Measurements from ENCODE around the gene KCNJ9. TPM values are rescaled to one million over a fixed set of nuclear protein-coding genes. Genes with fewer than 3 reads are reported as not detected.

Gene KCNJ9
- total and polyA plus RNA-seq, 2 donors (not counting 3 experiments of a cell fraction or from before 2014, with no cell fraction given) = not detected

DNA sequence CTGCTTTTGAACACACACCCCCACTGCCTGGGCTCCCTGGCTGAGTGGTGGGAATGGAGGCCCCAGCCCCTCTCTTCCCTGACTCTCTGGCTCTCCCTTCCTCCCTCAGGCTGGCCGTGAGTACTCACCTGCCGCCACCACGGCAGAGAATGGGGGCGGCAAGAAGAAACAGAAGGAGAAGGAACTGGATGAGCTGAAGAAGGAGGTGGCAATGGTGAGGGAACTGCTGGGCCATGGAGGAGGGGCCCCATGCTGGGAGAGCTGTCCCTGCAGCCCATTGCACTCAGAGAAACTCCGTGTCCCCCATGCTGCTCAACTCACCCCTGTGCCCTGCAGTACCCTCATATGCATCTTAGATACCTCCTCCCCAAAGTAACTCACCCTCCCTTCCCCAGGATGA lies 39.5 kb downstream of the KCNJ9 start:
- Histone ChIP-seq H3K4me2 (ENCODE audit: insufficient read depth, low read length) (no peak overlapping the region), H3K27ac (ENCODE audit: insufficient read depth, low read depth, low read length) (no peak overlapping the region), H3K4me3 (replicated peaks in 1 of 3; ENCODE audit: insufficient read depth in 1 of 3, low read depth in 1 of 3, low read length in 3 of 3) (no peak overlapping the region), H3K4me1 (ENCODE audit: control insufficient read depth, extremely low read depth, insufficient read depth, low read length) (no peaks in the 10 kb centered on the region), H3K9ac (replicated peaks; ENCODE audit: extremely low read depth, insufficient read depth, low read length) (no peak overlapping the region), H4K20me1 (replicated peaks; ENCODE audit: control insufficient read depth, extremely low read depth, insufficient read depth, low read length) (no peaks in the 10 kb centered on the region), H2AFZ (ENCODE audit: low read depth, low read length) (no peak overlapping the region), H3K27me3 (ENCODE audit: control insufficient read depth in 2 of 2, insufficient read depth in 2 of 2, low read length in 2 of 2) (peaks cover 11 to 12% of the 10 kb centered on the region in 2 experiments), H3K79me2 (ENCODE audit: control insufficient read depth, insufficient read depth, low read length) (no peaks in the 10 kb centered on the region), H3K9me1 (replicated peaks; ENCODE audit: control insufficient read depth, extremely low read depth, insufficient read depth, low read length) (no peaks in the 10 kb centered on the region), H3K9me3 (replicated peaks; ENCODE audit: control insufficient read depth, insufficient read depth, low read length) (no peaks in the 10 kb centered on the region), H3K36me3 (ENCODE audit: control insufficient read depth in 2 of 2, extremely low read depth in 1 of 2, insufficient read depth in 2 of 2, low read length in 2 of 2) (no peaks in the 10 kb centered on the region)
- TF ChIP-seq MYC (IDR thresholded peaks at IDR 0.05; ENCODE audit: low read depth, low read length) (no peak), GATA2 (IDR thresholded peaks at IDR 0.05; ENCODE audit: insufficient read depth, insufficient read length, low read depth, low read length) (no peak), EZH2 (IDR thresholded peaks at IDR 0.05; ENCODE audit: borderline replicate concordance, low read depth, low read length, severe bottlenecking) (no peak), POLR2AphosphoS5 (IDR thresholded peaks at IDR 0.05; ENCODE audit: insufficient read depth, low read depth, low read length) (no peak)
- FAIRE-seq (no peak), DNase-seq (ENCODE audit: low read depth, low spot score) (no peak)
- ChIA-PET CTCF (interaction anchor here (1.4 kb wide), 1 partner anchor 20 kb away, joined by 5 read pairs; no protein-coding TSS in a partner anchor), POLR2A (no interaction called here)
- dilution Hi-C loops (cut with MboI; ENCODE audit: extremely low pct_ligation_motif_present, low sequenced_read_pairs) = no loop called here
- intact Hi-C loops (cut with micrococcal nuclease) = no loop called here
- no TSS peak for BruUV-seq (replicated peaks)

DNA sequence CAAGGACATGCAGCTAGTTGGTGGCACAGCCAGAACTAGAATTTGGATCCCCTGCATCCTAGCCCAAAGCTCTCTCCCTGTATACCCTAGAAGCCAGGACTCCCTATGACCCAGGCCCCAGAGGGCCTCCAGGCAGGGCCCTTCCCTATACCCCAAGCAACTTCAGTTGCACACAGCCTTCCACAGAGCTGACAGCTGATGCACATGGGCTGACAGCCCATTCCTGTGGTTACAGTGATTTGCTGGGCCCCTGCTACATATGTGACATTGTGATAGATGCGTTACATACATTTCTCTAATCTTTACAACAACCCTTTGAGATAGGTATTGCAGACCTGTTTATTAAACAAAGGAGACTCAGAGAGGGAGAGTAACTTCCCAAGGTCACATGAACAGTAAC lies 40.0 kb downstream of the KCNJ9 start:
- no peak for TF ChIP-seq JUN (IDR thresholded peaks at IDR 0.05; ENCODE audit: borderline replicate concordance, insufficient read depth, insufficient read length, low read depth)
- no peak for TF ChIP-seq POLR2AphosphoS5 (IDR thresholded peaks at IDR 0.05; ENCODE audit: insufficient read depth, low read depth, low read length)
- no peak for TF ChIP-seq MYC (IDR thresholded peaks at IDR 0.05; ENCODE audit: low read depth, low read length)
- TF ChIP-seq EZH2 (IDR thresholded peaks at IDR 0.05; ENCODE audit: borderline replicate concordance, low read depth, low read length, severe bottlenecking) = no peak
- no peak for TF ChIP-seq FOS (IDR thresholded peaks at IDR 0.05; ENCODE audit: borderline replicate concordance, insufficient read depth, low read length)
- TF ChIP-seq POLR2A (IDR thresholded peaks at IDR 0.05; ENCODE audit: low read depth, low read length) = no peak
- TF ChIP-seq, protein P1, sequence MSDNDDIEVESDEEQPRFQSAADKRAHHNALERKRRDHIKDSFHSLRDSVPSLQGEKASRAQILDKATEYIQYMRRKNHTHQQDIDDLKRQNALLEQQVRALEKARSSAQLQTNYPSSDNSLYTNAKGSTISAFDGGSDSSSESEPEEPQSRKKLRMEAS (IDR thresholded peaks at IDR 0.05; ENCODE audit: insufficient read depth, insufficient read length) = no peak
- TF ChIP-seq, protein P2, sequence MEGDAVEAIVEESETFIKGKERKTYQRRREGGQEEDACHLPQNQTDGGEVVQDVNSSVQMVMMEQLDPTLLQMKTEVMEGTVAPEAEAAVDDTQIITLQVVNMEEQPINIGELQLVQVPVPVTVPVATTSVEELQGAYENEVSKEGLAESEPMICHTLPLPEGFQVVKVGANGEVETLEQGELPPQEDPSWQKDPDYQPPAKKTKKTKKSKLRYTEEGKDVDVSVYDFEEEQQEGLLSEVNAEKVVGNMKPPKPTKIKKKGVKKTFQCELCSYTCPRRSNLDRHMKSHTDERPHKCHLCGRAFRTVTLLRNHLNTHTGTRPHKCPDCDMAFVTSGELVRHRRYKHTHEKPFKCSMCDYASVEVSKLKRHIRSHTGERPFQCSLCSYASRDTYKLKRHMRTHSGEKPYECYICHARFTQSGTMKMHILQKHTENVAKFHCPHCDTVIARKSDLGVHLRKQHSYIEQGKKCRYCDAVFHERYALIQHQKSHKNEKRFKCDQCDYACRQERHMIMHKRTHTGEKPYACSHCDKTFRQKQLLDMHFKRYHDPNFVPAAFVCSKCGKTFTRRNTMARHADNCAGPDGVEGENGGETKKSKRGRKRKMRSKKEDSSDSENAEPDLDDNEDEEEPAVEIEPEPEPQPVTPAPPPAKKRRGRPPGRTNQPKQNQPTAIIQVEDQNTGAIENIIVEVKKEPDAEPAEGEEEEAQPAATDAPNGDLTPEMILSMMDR (IDR thresholded peaks at IDR 0.05; ENCODE audit: extremely low read depth in 1 of 2, insufficient read depth in 1 of 2, low read depth in 1 of 2, low read length in 2 of 2) = no peak
- TF ChIP-seq GATA2 (IDR thresholded peaks at IDR 0.05; ENCODE audit: insufficient read depth, insufficient read length, low read depth, low read length) = no peak
- no peak overlapping the region for H3K4me3 ChIP-seq (replicated peaks in 1 of 3; ENCODE audit: insufficient read depth in 1 of 3, low read depth in 1 of 3, low read length in 3 of 3)
- POLR2A ChIA-PET = no interaction called here
- dilution Hi-C loops (cut with MboI; ENCODE audit: extremely low pct_ligation_motif_present, low sequenced_read_pairs) = no loop called here
- no peaks in the 10 kb centered on the region for H3K9me3 ChIP-seq (replicated peaks; ENCODE audit: control insufficient read depth, insufficient read depth, low read length)
- intact Hi-C loops (cut with micrococcal nuclease) = no loop called here
- H3K4me2 ChIP-seq (ENCODE audit: insufficient read depth, low read length) = no peak overlapping the region
- FAIRE-seq = no peak
- H2AFZ ChIP-seq (ENCODE audit: low read depth, low read length) = no peak overlapping the region
- DNase-seq (ENCODE audit: low read depth, low spot score) = no peak
- H3K9me1 ChIP-seq (replicated peaks; ENCODE audit: control insufficient read depth, extremely low read depth, insufficient read depth, low read length) = no peaks in the 10 kb centered on the region
- BruUV-seq (replicated peaks) = no TSS peak
- CTCF ChIA-PET = no interaction called here
- peaks cover 10 to 12% of the 10 kb centered on the region in 2 experiments for H3K27me3 ChIP-seq (ENCODE audit: control insufficient read depth in 2 of 2, insufficient read depth in 2 of 2, low read length in 2 of 2)
- H3K36me3 ChIP-seq (ENCODE audit: control insufficient read depth in 2 of 2, extremely low read depth in 1 of 2, insufficient read depth in 2 of 2, low read length in 2 of 2) = no peaks in the 10 kb centered on the region
- H3K4me1 ChIP-seq (ENCODE audit: control insufficient read depth, extremely low read depth, insufficient read depth, low read length) = no peaks in the 10 kb centered on the region
- no peak overlapping the region for H3K9ac ChIP-seq (replicated peaks; ENCODE audit: extremely low read depth, insufficient read depth, low read length)
- no peaks in the 10 kb centered on the region for H3K79me2 ChIP-seq (ENCODE audit: control insufficient read depth, insufficient read depth, low read length)
- H4K20me1 ChIP-seq (replicated peaks; ENCODE audit: control insufficient read depth, extremely low read depth, insufficient read depth, low read length) = no peaks in the 10 kb centered on the region
- no peak overlapping the region for H3K27ac ChIP-seq (ENCODE audit: insufficient read depth, low read depth, low read length)
